GM21447 (cell line): Measurements from ENCODE around the gene ZIC1.

Experiments
- ATAC-seq: cut with Tn5 transposase; IDR thresholded peaks from one replicate; pipeline ENCODE4 v1.9.1; 2021; ENCODE audit not compliant: unreplicated experiment

The ZIC1 gene

DNA sequence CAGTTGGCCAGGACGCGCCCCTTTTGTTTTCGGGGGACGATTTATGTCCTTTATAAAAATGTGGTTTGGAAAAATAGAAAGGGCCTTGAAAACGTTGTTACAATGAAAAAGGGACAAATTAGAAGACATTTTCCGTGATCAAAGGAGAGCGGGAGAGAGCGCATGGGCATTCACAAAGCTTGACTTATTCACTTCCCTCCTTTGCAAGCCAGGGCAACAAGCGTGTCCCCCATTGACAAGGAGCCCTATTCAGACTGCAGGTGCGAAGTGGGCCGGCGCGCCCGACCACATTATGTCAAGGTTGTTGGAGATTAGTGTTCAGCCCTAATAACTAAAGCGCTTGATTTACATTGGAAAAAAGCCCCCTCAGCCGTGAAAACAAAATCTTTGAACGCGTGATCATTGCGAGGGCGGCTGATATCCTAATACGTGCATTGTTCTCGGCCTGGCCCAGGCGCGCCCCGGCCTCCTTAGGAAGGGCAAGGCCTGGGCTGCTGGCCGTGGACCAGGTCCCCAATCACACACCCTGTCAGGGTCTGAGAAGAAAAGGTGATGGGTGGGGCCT, 28.7 kb upstream of the ZIC1 start:
- no peak for ATAC-seq

GRCh38 chr3:147380977-147381376, 28.2 kb upstream of the ZIC1 start:
- no peak for ATAC-seq

GRCh38 chr3:147381596-147381995, 27.6 kb upstream of the ZIC1 start:
- no peak for ATAC-seq

GRCh38 chr3:147383617-147384016, 25.5 kb upstream of the ZIC1 start:
- ATAC-seq: no peak

- ATAC-seq: no peak
Measured at GRCh38 chr3:147384210-147385058, 24.7 kb upstream of the ZIC1 start.

GRCh38 chr3:147385059-147386012, 23.8 kb upstream of the ZIC1 start:
- no peak for ATAC-seq

DNA sequence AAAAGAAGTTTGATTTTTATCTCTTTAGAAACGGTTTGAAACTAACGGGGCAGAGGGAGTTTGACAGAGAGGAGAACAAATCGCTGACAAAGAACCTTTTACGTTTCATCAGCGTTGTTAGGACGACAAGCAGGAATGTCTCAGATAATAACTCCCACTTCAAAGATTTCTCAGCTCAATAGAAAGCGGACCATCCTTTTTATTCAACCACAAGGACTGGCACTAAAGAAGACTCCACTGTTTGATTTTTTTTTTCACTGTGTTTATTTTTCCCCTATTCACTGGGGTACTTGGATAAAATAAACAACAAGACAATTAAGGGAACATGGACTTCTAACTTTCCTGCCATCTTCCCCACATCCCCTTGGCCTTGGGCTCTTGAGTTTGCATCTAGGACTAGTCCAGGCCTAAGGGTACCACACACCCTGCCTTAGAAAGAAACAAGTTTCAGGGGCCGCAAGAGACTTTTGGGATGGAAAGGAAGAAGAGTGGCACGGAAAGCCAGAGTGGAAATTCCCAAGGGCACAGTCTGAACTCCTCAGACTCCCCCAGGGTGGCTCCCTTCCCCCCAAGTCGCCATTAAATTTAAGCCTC, 21.8 kb upstream of the ZIC1 start:
- ATAC-seq: no peak

GRCh38 chr3:147387885-147388699, 21.1 kb upstream of the ZIC1 start:
- ATAC-seq: no peak

DNA sequence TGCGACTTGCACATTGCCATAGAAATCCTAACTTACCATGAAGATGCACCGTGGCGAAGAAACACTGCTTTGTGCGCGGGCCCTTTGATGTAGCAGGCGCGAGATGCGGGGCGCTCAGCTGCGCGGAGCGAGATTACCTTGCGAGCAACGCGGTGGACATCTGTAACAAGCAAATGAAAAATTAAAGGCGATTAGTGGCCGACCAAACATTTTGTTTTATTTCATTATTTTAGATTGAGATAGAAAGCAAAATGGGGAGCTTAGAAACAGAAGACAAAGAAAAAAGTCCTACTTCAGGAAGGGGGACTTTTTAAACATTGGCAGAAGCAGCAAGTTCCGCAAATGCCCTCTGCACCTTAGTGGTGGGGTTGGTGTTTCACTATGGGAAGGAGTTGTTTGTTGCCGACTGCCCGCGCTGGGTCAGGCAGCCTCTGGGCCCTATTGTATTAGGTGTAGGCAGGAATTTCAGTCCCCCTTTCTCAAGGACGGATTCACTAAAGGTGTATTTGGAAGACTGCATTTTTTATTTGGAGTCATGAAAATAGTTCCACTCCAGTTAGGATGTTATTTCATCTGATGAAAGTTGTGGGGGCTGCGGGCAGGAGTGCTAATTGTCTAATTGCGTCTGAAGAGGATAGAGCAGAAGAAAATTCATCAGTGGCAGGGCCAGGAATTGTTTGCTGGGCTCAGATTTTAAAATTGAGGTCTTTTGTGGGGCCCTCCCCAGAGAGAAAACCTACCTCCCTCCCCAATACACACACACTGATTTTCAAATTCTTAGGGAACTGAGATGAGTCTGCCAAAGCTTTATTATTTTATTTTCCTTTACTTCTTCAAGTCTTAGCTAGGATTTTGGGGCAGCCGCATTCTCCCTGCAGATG, 20.2 kb upstream of the ZIC1 start:
- no peak for ATAC-seq

DNA sequence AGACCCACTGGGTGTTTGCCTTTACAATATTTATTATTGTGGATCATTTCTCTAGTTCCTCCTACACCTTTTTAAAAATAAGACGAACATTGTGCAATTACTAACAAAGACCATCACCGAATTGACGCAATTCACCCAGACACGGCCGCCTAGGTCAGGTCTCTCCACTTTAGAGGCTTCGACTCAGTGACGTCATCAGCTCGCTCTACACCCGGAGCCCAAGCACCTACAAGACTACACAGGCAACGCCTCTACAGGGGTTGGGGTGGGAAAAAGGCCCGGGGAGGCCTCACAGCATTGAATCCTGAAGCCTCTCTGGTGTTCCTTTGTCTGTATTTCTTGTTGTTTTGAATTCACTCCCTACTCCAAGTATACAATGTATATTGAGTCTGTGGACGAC, 19.4 kb upstream of the ZIC1 start:
- no peak for ATAC-seq

DNA sequence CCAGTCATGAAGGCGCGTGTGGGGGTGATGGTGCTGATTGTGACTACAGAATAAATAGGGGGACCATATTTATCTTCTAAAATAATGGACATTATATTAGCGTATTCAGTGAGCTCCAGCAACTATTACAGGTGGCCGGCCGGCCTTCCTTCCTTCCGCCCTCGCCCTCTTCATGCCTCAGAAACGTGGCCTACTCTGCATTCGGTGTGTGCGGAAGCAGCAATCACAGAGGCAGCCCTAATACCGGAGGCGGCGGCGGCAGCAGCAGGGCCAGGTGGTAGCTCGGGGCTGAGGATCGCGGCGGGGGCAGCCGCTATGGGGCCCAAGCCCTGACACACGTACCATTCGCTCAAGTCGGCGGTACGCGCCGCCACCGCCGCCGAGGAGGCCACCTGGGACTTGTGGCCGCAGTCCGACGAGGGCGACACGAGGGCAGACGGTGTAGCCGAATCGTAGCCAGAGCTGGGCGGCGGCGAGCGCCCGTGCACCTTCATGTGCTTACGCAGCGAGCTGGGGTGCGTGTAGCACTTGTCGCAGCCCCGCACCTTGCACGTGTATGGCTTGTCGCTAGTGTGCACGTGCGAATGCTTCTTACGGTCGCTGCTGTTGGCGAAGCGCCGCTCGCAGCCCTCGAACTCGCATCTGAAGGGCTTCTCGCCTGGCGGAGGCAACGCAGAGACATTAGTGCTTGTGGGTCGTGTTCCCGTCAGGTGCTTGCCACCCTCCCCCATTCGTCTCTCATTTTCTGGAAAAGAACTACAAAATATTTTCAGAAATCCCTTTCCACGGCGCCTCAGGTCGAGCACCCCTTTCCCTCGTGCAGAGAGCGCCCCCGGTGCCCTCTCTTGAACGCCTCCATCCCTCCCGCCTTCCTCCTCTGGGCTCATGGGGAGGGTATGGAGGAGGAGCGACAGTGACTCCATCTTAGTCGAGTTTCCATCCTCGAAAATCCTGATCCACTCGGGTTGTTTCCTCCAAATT, 18.3 kb upstream of the ZIC1 start:
- no peak for ATAC-seq

DNA sequence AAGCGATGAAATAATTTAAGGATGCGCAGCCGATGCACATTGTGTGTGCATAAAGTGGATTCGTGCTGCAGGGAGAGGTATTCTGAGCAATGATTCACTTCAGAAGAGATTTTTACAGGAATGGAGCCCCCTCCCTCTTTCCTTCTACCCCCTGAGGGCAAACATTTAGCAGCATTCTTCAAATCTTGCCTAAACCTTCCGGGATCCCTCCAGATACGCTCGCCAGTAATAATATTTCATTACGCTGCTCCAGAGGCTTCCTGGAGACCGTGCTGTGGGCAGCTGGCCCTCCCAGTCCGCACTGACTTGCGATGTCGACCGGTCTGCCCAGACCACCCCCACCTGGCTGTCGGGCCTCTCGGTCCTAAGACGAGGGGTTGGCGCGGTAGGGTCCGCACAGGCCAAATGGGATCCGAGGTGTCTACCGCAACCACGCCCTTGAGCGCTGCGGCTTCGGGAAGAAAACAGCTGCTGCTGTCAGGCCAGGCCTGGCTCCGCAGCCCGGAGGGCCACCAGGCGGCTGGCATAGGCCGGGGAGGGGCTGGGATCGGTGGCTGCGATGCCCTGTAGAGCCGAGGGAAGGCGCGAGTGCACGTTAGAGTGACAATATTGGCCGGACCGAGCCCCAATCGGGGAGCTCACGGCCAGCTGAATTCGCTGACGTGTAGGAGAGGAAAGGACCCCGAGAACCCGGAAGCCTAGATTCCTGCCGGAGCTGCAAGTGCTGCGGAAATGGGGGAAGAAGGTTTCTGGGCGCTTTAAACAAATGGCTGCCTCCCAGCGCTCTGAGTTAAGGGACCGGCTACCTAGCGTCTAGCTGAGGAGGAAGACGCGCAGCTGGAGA, 17.2 kb upstream of the ZIC1 start:
- ATAC-seq: no peak

DNA sequence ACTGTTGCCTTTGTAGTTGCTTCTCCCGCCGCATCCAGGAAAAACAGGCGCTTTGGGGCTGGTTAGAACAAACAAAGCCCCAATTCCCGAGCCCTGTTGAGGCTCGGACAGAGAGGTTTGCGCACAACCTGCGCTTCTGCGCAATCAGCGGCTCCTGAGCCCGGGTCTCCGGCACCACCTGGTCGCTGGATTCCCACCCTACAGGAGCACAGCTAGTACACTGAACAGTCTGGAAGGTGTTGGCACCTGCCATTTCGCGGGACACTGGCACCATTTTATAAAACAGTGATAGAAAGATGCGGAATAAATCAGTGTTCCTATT, 16.6 kb upstream of the ZIC1 start:
- ATAC-seq: no peak

DNA sequence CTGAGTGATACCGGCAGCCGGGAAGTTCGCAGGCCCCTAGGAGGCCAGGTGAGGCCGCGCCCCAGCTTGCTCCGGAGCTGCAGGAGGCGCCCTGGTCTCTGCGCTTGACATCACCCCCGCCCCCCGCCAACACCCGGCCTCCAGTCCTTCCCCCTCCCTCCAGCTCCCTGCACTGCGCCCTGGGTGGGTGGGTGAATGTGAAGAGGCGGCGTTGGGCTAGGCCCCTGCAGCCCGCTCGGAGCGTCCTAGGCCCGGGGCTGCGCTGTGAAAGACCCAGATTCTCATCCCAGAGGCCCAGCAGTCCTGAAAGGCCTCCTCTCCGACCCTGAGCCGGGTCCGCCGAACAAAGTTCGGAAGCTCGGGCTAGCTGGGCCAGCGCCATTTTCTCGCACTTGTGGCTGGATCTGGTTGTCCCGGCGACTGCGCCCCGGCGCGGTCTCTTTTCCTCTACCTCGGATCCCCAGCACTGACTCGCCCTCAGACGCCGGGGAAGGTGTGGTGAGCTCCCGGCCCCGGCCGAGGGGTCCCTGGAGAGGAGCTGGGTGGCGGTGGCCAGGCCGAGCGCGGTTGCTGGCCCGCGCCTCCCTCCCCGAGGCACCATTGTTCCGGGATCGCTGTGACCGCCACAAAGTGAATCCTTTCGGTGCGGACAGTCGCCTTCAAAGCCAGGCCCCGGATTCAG, 15.8 kb upstream of the ZIC1 start:
- ATAC-seq: no peak

GRCh38 chr3:147393943-147394883, 15.0 kb upstream of the ZIC1 start:
- ATAC-seq: no peak

DNA sequence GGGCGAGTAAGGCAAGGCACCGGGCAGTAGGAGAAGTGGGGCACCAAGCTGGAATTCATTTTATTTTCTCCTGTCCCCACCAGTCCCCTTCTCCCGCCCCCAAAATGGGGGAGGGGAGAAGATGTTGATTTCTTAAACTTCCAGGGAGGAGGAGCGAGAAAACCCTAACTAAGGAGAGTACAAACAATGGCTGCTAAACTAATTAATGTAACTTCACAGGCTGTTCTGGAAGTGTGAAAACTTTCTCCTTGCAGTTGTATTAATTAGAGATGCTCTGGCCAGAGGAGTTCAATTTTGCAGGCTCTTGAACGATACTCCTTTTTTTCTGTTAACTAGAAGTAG, 14.3 kb upstream of the ZIC1 start:
- ATAC-seq: no peak
